ENCODE results near the gene CABP1. TPM values are rescaled to one million over a fixed set of nuclear protein-coding genes. Genes with fewer than 3 reads are reported as not detected.

The CABP1 gene
- total and polyA plus RNA-seq, 10 of the 15 experiments (the other 5 are each of a cell fraction or from before 2014, with no cell fraction given): 0.16 to 2.4 (median 0.80) TPM; not detected in 2

DNA sequence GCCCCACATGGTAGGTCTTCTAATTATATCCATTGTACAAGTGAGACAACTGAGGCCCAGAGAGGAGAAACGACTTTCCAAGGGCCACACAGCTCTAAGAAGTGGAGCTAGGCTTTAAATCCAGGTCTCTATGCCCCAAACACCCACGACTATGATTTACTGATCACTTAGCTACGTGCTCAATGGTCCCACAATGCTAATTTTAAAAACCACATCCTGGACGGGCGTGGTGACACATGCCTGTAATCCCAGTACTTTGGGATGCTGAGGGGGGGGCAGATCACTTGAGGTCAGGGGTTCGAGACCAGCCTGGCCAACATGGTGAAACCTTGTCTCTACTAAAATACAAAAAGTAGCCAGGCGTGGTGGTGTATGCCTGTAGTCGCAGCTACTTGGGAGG, 38.1 kb downstream of the CABP1 start (continued):
- TF ChIP-seq SRF (IDR thresholded peaks at IDR 0.05; ENCODE audit: low read depth in 2 of 2, low read length in 2 of 2) (no peak), WRNIP1 (IDR thresholded peaks at IDR 0.05; ENCODE audit: borderline replicate concordance, low read depth, low read length) (0 out of 2 replicates have a peak, but pooled peaks have one; percentile 50), CEBPZ (IDR thresholded peaks at IDR 0.05; ENCODE audit: low read depth, low read length) (no peak), NFYB (IDR thresholded peaks at IDR 0.05; ENCODE audit: insufficient read depth, low read depth, low read length) (no peak), MTA3 (IDR thresholded peaks at IDR 0.05; ENCODE audit: borderline replicate concordance, low read length) (no peak), LARP7 (IDR thresholded peaks at IDR 0.05) (no peak), ZNF384 (IDR thresholded peaks at IDR 0.05; ENCODE audit: borderline replicate concordance, low read depth, low read length) (no peak), RUNX3 (IDR thresholded peaks at IDR 0.05; ENCODE audit: low read length) (peak; percentile 54), MTA2 (IDR thresholded peaks at IDR 0.05; ENCODE audit: low read depth) (no peak), IKZF1 (conservative IDR thresholded peaks at IDR 0.05) (no peak; the same call in 1 of the 2 replicates), CBX5 (IDR thresholded peaks at IDR 0.05; ENCODE audit: low read depth) (no peak), BHLHE40 (IDR thresholded peaks at IDR 0.05; ENCODE audit: borderline replicate concordance in 1 of 2, low read depth in 2 of 2, low read length in 1 of 2) (no peak), TARDBP (IDR thresholded peaks at IDR 0.05; ENCODE audit: borderline replicate concordance) (no peak), NR2F1 (conservative IDR thresholded peaks at IDR 0.05) (no peak), HDAC6 (IDR thresholded peaks at IDR 0.05; ENCODE audit: unreplicated experiment) (no peak), RBBP5 (conservative IDR thresholded peaks at IDR 0.05) (no peak)
- TF ChIP-seq, protein P1, sequence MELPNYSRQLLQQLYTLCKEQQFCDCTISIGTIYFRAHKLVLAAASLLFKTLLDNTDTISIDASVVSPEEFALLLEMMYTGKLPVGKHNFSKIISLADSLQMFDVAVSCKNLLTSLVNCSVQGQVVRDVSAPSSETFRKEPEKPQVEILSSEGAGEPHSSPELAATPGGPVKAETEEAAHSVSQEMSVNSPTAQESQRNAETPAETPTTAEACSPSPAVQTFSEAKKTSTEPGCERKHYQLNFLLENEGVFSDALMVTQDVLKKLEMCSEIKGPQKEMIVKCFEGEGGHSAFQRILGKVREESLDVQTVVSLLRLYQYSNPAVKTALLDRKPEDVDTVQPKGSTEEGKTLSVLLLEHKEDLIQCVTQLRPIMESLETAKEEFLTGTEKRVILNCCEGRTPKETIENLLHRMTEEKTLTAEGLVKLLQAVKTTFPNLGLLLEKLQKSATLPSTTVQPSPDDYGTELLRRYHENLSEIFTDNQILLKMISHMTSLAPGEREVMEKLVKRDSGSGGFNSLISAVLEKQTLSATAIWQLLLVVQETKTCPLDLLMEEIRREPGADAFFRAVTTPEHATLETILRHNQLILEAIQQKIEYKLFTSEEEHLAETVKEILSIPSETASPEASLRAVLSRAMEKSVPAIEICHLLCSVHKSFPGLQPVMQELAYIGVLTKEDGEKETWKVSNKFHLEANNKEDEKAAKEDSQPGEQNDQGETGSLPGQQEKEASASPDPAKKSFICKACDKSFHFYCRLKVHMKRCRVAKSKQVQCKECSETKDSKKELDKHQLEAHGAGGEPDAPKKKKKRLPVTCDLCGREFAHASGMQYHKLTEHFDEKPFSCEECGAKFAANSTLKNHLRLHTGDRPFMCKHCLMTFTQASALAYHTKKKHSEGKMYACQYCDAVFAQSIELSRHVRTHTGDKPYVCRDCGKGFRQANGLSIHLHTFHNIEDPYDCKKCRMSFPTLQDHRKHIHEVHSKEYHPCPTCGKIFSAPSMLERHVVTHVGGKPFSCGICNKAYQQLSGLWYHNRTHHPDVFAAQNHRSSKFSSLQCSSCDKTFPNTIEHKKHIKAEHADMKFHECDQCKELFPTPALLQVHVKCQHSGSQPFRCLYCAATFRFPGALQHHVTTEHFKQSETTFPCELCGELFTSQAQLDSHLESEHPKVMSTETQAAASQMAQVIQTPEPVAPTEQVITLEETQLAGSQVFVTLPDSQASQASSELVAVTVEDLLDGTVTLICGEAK (IDR thresholded peaks at IDR 0.05; ENCODE audit: borderline replicate concordance): no peak
- TF ChIP-seq, protein P2, sequence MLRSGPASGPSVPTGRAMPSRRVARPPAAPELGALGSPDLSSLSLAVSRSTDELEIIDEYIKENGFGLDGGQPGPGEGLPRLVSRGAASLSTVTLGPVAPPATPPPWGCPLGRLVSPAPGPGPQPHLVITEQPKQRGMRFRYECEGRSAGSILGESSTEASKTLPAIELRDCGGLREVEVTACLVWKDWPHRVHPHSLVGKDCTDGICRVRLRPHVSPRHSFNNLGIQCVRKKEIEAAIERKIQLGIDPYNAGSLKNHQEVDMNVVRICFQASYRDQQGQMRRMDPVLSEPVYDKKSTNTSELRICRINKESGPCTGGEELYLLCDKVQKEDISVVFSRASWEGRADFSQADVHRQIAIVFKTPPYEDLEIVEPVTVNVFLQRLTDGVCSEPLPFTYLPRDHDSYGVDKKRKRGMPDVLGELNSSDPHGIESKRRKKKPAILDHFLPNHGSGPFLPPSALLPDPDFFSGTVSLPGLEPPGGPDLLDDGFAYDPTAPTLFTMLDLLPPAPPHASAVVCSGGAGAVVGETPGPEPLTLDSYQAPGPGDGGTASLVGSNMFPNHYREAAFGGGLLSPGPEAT (IDR thresholded peaks at IDR 0.05; ENCODE audit: low read depth): peak; percentile 47; the same call in 1 of the 2 replicates
